Mesenchymal stem cell (in vitro differentiated cells and primary cell): ENCODE results near the gene CBLN3.

ENCODE experiments used
- DNase-seq: peaks from one replicate; pipeline ENCODE4 v3.0.0-alpha.2; 2013
- H2AFZ ChIP-seq: one replicate; pipeline ENCODE4 v1.6.1; 2013; ENCODE audit warnings: low read depth, mild to moderate bottlenecking, control low read depth, inconsistent platforms, low read length, moderate library complexity
- H2AK5ac ChIP-seq: 2 replicates; pipeline ENCODE4 v1.6.1; 2013; ENCODE audit warnings: low read length, moderate library complexity, mild to moderate bottlenecking, inconsistent platforms; ENCODE audit not compliant: severe bottlenecking
- H2BK120ac ChIP-seq: one replicate; pipeline ENCODE4 v1.6.1; 2013; ENCODE audit warnings: low read depth, mild to moderate bottlenecking, inconsistent platforms, low read length, moderate library complexity
- H2BK12ac ChIP-seq, 2 experiments: one replicate each; pipeline ENCODE4 v1.6.1; 2013; ENCODE audit warnings: inconsistent platforms in 2 of 2, low read length in 2 of 2, mild to moderate bottlenecking in 2 of 2, moderate library complexity in 2 of 2, control low read depth in 1 of 2
- H2BK15ac ChIP-seq: one replicate; pipeline ENCODE4 v1.6.1; 2013; ENCODE audit warnings: mild to moderate bottlenecking, low read depth, inconsistent platforms; ENCODE audit not compliant: poor library complexity, severe bottlenecking
- H2BK5ac ChIP-seq: 2 replicates; pipeline ENCODE4 v1.6.1; 2013; ENCODE audit warnings: low read depth, mild to moderate bottlenecking, low read length, control low read depth, inconsistent platforms; ENCODE audit not compliant: poor library complexity, severe bottlenecking
- H3K14ac ChIP-seq, 2 experiments: one replicate each; pipeline ENCODE4 v1.6.1; 2013; ENCODE audit warnings: inconsistent platforms in 2 of 2, low read length in 2 of 2, control low read depth in 1 of 2, mild to moderate bottlenecking in 1 of 2, moderate library complexity in 1 of 2
- H3K18ac ChIP-seq, 2 experiments: one replicate each; pipeline ENCODE4 v1.6.1; 2013; ENCODE audit warnings: inconsistent platforms in 2 of 2, low read length in 2 of 2, control low read depth in 1 of 2, low read depth in 1 of 2, mild to moderate bottlenecking in 1 of 2
- H3K23ac ChIP-seq, 2 experiments: one replicate each; pipeline ENCODE4 v1.6.1; 2013; ENCODE audit warnings: inconsistent platforms in 2 of 2, low read length in 2 of 2, mild to moderate bottlenecking in 2 of 2, moderate library complexity in 2 of 2, control low read depth in 1 of 2
- H3K27ac ChIP-seq: 2 replicates; pipeline ENCODE4 v1.5.1; 2013; ENCODE audit warnings: mild to moderate bottlenecking, moderate library complexity, low read length, control low read depth, inconsistent platforms; ENCODE audit not compliant: poor library complexity, severe bottlenecking
- H3K27me3 ChIP-seq, 2 experiments: 2 replicates each; pipeline versions ENCODE4 v1.6.1 to v1.7.0; 2013; ENCODE audit warnings: low read length in 2 of 2, mild to moderate bottlenecking in 2 of 2, moderate library complexity in 2 of 2, control low read depth in 1 of 2, inconsistent platforms in 1 of 2; ENCODE audit not compliant: control insufficient read depth in 1 of 2, insufficient read depth in 1 of 2
- H3K36me3 ChIP-seq, 2 experiments: 2 replicates each; pipeline versions ENCODE4 v1.6.1 to v1.7.0; 2013; ENCODE audit warnings: low read length in 2 of 2, control low read depth in 1 of 2, inconsistent platforms in 1 of 2, low read depth in 1 of 2, mild to moderate bottlenecking in 1 of 2; ENCODE audit not compliant: insufficient read depth in 2 of 2, control insufficient read depth in 1 of 2
- H3K4ac ChIP-seq, 2 experiments: one replicate each; pipeline ENCODE4 v1.6.1; 2013; ENCODE audit warnings: inconsistent platforms in 2 of 2, low read length in 2 of 2, mild to moderate bottlenecking in 2 of 2, moderate library complexity in 2 of 2, control low read depth in 1 of 2, low read depth in 1 of 2
- H3K4me1 ChIP-seq: 2 replicates; pipeline ENCODE4 v1.6.1; 2013; ENCODE audit warnings: low read depth, low read length, control low read depth; ENCODE audit not compliant: control insufficient read depth, insufficient read depth
- H3K4me2 ChIP-seq: 2 replicates; pipeline ENCODE4 v1.6.1; 2013; ENCODE audit warnings: low read length, mild to moderate bottlenecking, inconsistent platforms; ENCODE audit not compliant: poor library complexity, severe bottlenecking
- H3K4me3 ChIP-seq, 2 experiments: 2 replicates each; pipeline versions ENCODE4 v1.5.1 to v1.7.0; 2013; ENCODE audit warnings: low read length in 2 of 2, mild to moderate bottlenecking in 2 of 2, control low read depth in 1 of 2, low read depth in 1 of 2; ENCODE audit not compliant: insufficient read depth in 1 of 2
- H3K79me1 ChIP-seq: replicated peaks from 2 replicates; pipeline ENCODE4 v1.6.1; 2013; ENCODE audit warnings: mild to moderate bottlenecking, control low read depth, low read length, inconsistent platforms; ENCODE audit not compliant: poor library complexity, severe bottlenecking
- H3K9ac ChIP-seq: 2 replicates; pipeline ENCODE4 v1.7.0; 2013; ENCODE audit warnings: mild to moderate bottlenecking, low read length, moderate library complexity
- H3K9me3 ChIP-seq: 2 replicates; pipeline ENCODE4 v1.7.0; 2013; ENCODE audit warnings: mild to moderate bottlenecking, low read length; ENCODE audit not compliant: control insufficient read depth
- H4K8ac ChIP-seq: one replicate; pipeline ENCODE4 v1.6.1; 2013; ENCODE audit warnings: inconsistent platforms, mild to moderate bottlenecking, low read length, moderate library complexity
- H4K91ac ChIP-seq: one replicate; pipeline ENCODE4 v1.6.1; 2013; ENCODE audit warnings: mild to moderate bottlenecking, low read length, inconsistent platforms
- WGBS: methylation state at CpG from one replicate; pipeline ENCODE4 v1.1.7; 2013; ENCODE audit warnings: mixed read lengths; 5-methylcytosine and 5-hydroxymethylcytosine counted together

The CBLN3 gene

DNA sequence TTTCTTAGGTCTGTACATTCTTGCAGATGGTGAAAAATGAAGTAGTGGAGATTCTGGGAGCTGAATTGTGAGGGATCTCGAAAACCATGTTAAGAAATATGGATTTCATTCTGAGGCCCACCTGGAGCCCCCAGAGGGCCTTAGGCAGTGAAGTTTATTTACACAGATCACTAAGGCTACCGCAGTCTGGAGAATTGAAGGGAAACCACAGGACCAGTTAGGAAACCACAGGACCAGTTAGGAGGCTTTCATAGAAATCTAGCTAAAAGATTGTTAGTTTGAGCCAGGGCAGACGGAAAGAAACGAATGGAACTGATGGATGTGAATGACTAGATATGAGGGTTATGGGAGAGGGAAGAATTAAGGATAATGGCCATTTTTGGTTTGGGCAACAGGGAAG lies 7.2 kb downstream of the CBLN3 start:
- H3K9ac ChIP-seq = no peak overlapping the region
- no peak overlapping the region for H2BK15ac ChIP-seq
- H3K79me1 ChIP-seq = no peaks in the 10 kb centered on the region
- no peak overlapping the region for H3K23ac ChIP-seq
- DNase-seq = no peak
- H2BK12ac ChIP-seq = no peak overlapping the region
- no peak overlapping the region for H2AFZ ChIP-seq
- H3K27me3 ChIP-seq = peaks cover 6 to 24% of the 10 kb centered on the region in 2 experiments
- no peak overlapping the region for H2BK120ac ChIP-seq
- no peak overlapping the region for H3K4me2 ChIP-seq
- no peak overlapping the region for H2BK5ac ChIP-seq
- H3K14ac ChIP-seq = no peak overlapping the region
- no peak overlapping the region for H3K4ac ChIP-seq
- no peak overlapping the region for H3K27ac ChIP-seq
- peaks cover 0 to 5% of the 10 kb centered on the region in 2 experiments for H3K36me3 ChIP-seq
- no peak overlapping the region for H2AK5ac ChIP-seq
- H3K18ac ChIP-seq = no peak overlapping the region
- H4K8ac ChIP-seq = no peak overlapping the region
- H3K4me1 ChIP-seq = no peaks in the 10 kb centered on the region
- WGBS = 85% methylated on average over 4 of the region's 4 CpGs
- no peak overlapping the region for H4K91ac ChIP-seq
- H3K9me3 ChIP-seq = no peaks in the 10 kb centered on the region
- H3K4me3 ChIP-seq = no peak overlapping the region

- no peak overlapping the region for H3K14ac ChIP-seq
- H2AK5ac ChIP-seq = no peak overlapping the region
- peaks cover 25 to 26% of the 10 kb centered on the region in 2 experiments for H3K36me3 ChIP-seq
- H3K27ac ChIP-seq = no peak overlapping the region
- no peak overlapping the region for H4K91ac ChIP-seq
- no peaks in the 10 kb centered on the region for H3K4me1 ChIP-seq
- H2BK15ac ChIP-seq = no peak overlapping the region
- H3K18ac ChIP-seq = no peak overlapping the region
- H2BK120ac ChIP-seq = no peak overlapping the region
- H4K8ac ChIP-seq = no peak overlapping the region
- H3K9me3 ChIP-seq = no peaks in the 10 kb centered on the region
- H3K23ac ChIP-seq = no peak overlapping the region
- no peak overlapping the region for H3K4ac ChIP-seq
- H3K4me2 ChIP-seq = no peak overlapping the region
- no peak overlapping the region for H2BK12ac ChIP-seq
- no peak overlapping the region for H3K9ac ChIP-seq
- no peaks in the 10 kb centered on the region for H3K79me1 ChIP-seq
- no peak overlapping the region for H3K4me3 ChIP-seq
- DNase-seq = no peak
- peaks cover 6 to 23% of the 10 kb centered on the region in 2 experiments for H3K27me3 ChIP-seq
- 95% methylated on average over 6 of the region's 6 CpGs for WGBS
- no peak overlapping the region for H2AFZ ChIP-seq
- H2BK5ac ChIP-seq = no peak overlapping the region
Measured at GRCh38 chr14:24418492-24418873, 11.0 kb downstream of the CBLN3 start.

GRCh38 chr14:24417832-24418491 lies 11.5 kb downstream of the CBLN3 start:
- no peak overlapping the region for H4K8ac ChIP-seq
- 85% methylated on average over 6 of the region's 6 CpGs for WGBS
- H4K91ac ChIP-seq = no peak overlapping the region
- H3K79me1 ChIP-seq = no peaks in the 10 kb centered on the region
- no peak overlapping the region for H2BK5ac ChIP-seq
- no peaks in the 10 kb centered on the region for H3K9me3 ChIP-seq
- H3K4me2 ChIP-seq = no peak overlapping the region
- H3K36me3 ChIP-seq = peaks cover 29 to 31% of the 10 kb centered on the region in 2 experiments
- no peak overlapping the region for H2BK12ac ChIP-seq
- no peak for DNase-seq
- H3K27me3 ChIP-seq = peaks cover 6 to 18% of the 10 kb centered on the region in 2 experiments
- H3K4me1 ChIP-seq = no peaks in the 10 kb centered on the region
- H3K27ac ChIP-seq = no peak overlapping the region
- H3K14ac ChIP-seq = no peak overlapping the region
- H2AK5ac ChIP-seq = no peak overlapping the region
- no peak overlapping the region for H3K9ac ChIP-seq
- H2BK120ac ChIP-seq = no peak overlapping the region
- H2AFZ ChIP-seq = no peak overlapping the region
- no peak overlapping the region for H3K4ac ChIP-seq
- H3K18ac ChIP-seq = no peak overlapping the region
- H2BK15ac ChIP-seq = no peak overlapping the region
- H3K4me3 ChIP-seq = no peak overlapping the region
- no peak overlapping the region for H3K23ac ChIP-seq

- Histone ChIP-seq H3K27ac (no peak overlapping the region), H2BK5ac (no peak overlapping the region), H3K14ac (no peak overlapping the region), H2BK120ac (no peak overlapping the region), H3K4ac (no peak overlapping the region), H3K4me3 (peak overlapping the region in 1 of 2 experiments; percentile 5), H2AFZ (no peak overlapping the region), H4K91ac (no peak overlapping the region), H2BK15ac (no peak overlapping the region), H3K79me1 (no peaks in the 10 kb centered on the region), H2AK5ac (no peak overlapping the region), H3K4me1 (no peaks in the 10 kb centered on the region), H3K23ac (no peak overlapping the region), H4K8ac (no peak overlapping the region), H3K9ac (no peak overlapping the region), H3K4me2 (no peak overlapping the region), H2BK12ac (no peak overlapping the region), H3K36me3 (peaks cover 33 to 38% of the 10 kb centered on the region in 2 experiments), H3K9me3 (no peaks in the 10 kb centered on the region), H3K27me3 (peaks cover 6 to 18% of the 10 kb centered on the region in 2 experiments), H3K18ac (no peak overlapping the region)
- DNase-seq = no peak
- 84% methylated on average over 16 of the region's 16 CpGs for WGBS
Measured at GRCh38 chr14:24416932-24417619, 12.4 kb downstream of the CBLN3 start.
